Activated CD4-positive, alpha-beta T cell treated with anti-CD3 and anti-CD28 coated beads for 36 hours (primary cell): ENCODE measurements around the gene OAS1. TPM values are rescaled to one million over a fixed set of nuclear protein-coding genes. Genes with fewer than 3 reads are reported as not detected.
"Not testable (repeated sequence)": the region's sequence is repeated elsewhere in the genome, so short reads cannot be mapped to it uniquely, and the experiment has no call there.

Experiments used
- ATAC-seq: fragments of 200-7000 bp; cut with Tn5 transposase; one replicate; pipeline ENCODE4 v1.10.0; 2021; ENCODE audit warnings: mild to moderate bottlenecking, moderate library complexity
- CTCF ChIA-PET: fragments of 350-600 bp; sonication (Branson Sonifier 250); formaldehyde crosslinking; loops from one replicate; lab custom pipeline; 2021; ENCODE audit warnings: antibody characterized with exemption; lab: Charles Lee
- POLR2A ChIA-PET: fragments of 350-600 bp; sonication (Branson Sonifier 250); formaldehyde crosslinking; loops from one replicate; lab custom pipeline; 2021; ENCODE audit warnings: antibody characterized with exemption, inconsistent platforms; lab: Charles Lee
- DNase-seq: peaks from one replicate; pipeline ENCODE4 v3.0.0-alpha.2; 2020
- H3K27ac Mint-ChIP-seq: one replicate; pipeline ENCODE4 v1.8.0; 2021; ENCODE audit warnings: mixed read lengths
- H3K27me3 Mint-ChIP-seq: one replicate; pipeline ENCODE4 v1.8.0; 2021; ENCODE audit warnings: mixed read lengths
- H3K36me3 Mint-ChIP-seq: one replicate; pipeline ENCODE4 v1.8.0; 2021; ENCODE audit warnings: low read depth, mixed read lengths
- H3K4me1 Mint-ChIP-seq: one replicate; pipeline ENCODE4 v1.8.0; 2021; ENCODE audit warnings: mixed read lengths
- H3K4me3 Mint-ChIP-seq: one replicate; pipeline ENCODE4 v1.8.0; 2021; ENCODE audit warnings: mild to moderate bottlenecking, moderate library complexity, mixed read lengths
- H3K9me3 Mint-ChIP-seq: one replicate; pipeline ENCODE4 v1.8.0; 2021; ENCODE audit warnings: low read depth, mixed read lengths
- intact Hi-C, 2 experiments: fragments of 100-400 bp; cut with DNase I in 1 of 2; cut with micrococcal nuclease in 1 of 2; formaldehyde crosslinking; loops; one replicate each; pipeline versions ENCODE4 v1.14.2 to v1.15.1; 2022 to 2024; cut with DNase I, micrococcal nuclease
- total RNA-seq, 2 experiments: library from RNA; stranded (reverse); gene quantifications; one replicate each; pipeline ENCODE4 v1.2.3, GENCODE V29; 2021

Gene OAS1
- total RNA-seq, 2 experiments from 2014 or later, result 50.5 to 52.8 TPM

- no peaks in the 10 kb centered on the region for H3K9me3 Mint-ChIP-seq
- no peaks in the 10 kb centered on the region for H3K36me3 Mint-ChIP-seq
- CTCF ChIA-PET, result interaction anchor here (0.6 to 3.5 kb wide), 14 partner anchors 9 to 394 kb away, joined by 3 to 18 read pairs (median 6); partner anchors contain the start of genes OAS2 and OAS3
- intact Hi-C loops, result loop anchor here in 1 of 2 experiments (5.0 to 10.0 kb wide), 2 partner anchors 91 to 1064 kb away; partner anchors contain the start of gene RBM19
- H3K27me3 Mint-ChIP-seq, result no peaks in the 10 kb centered on the region
- H3K4me3 Mint-ChIP-seq, result no peak overlapping the region
- no peak overlapping the region for H3K27ac Mint-ChIP-seq
- DNase-seq (no peak), ATAC-seq (no peak)
- H3K4me1 Mint-ChIP-seq, result peaks cover 20% of the 10 kb centered on the region
- POLR2A ChIA-PET, result no interaction called here
These were observed 5.5 kb upstream of the OAS1 start for GRCh38 chr12:112901271-112901670.

GRCh38 chr12:112904571-112904970, 2.2 kb upstream of the OAS1 start:
- peaks cover 47% of the 10 kb centered on the region for H3K4me1 Mint-ChIP-seq
- ChIA-PET POLR2A (no interaction called here), CTCF (interaction anchor here (0.6 kb wide), 1 partner anchor 340 kb away, joined by 3 read pairs; no protein-coding TSS in a partner anchor)
- no peaks in the 10 kb centered on the region for H3K27me3 Mint-ChIP-seq
- no peaks in the 10 kb centered on the region for H3K9me3 Mint-ChIP-seq
- no peak for DNase-seq
- ATAC-seq, result no peak
- H3K4me3 Mint-ChIP-seq, result no peak overlapping the region
- H3K27ac Mint-ChIP-seq, result peak overlapping the region; percentile 48
- intact Hi-C loops, result loop anchor here in 1 of 2 experiments (5.0 to 10.0 kb wide), 2 partner anchors 88 to 1060 kb away; partner anchors contain the start of gene RBM19
- peaks cover 2% of the 10 kb centered on the region for H3K36me3 Mint-ChIP-seq

- intact Hi-C loops, result loop anchor here (2.0 to 10.0 kb wide), 5 partner anchors 31 to 1059 kb away; partner anchors contain the start of genes OAS2 (in 1 of the 2), OAS3 (in 1 of the 2) and RBM19 (in 1 of the 2)
- Mint-ChIP-seq H3K27me3 (no peaks in the 10 kb centered on the region), H3K36me3 (peaks cover 7% of the 10 kb centered on the region), H3K4me1 (peaks cover 54% of the 10 kb centered on the region), H3K27ac (peak overlapping the region; percentile 23), H3K9me3 (no peaks in the 10 kb centered on the region), H3K4me3 (no peak overlapping the region)
- ATAC-seq (no peak), DNase-seq (no peak)
- ChIA-PET CTCF (interaction anchor here (3.1 kb wide), 1 partner anchor 88 kb away, joined by 17 read pairs; no protein-coding TSS in a partner anchor), POLR2A (no interaction called here)
These were observed 1.2 kb upstream of the OAS1 start for GRCh38 chr12:112905451-112906089.

DNA sequence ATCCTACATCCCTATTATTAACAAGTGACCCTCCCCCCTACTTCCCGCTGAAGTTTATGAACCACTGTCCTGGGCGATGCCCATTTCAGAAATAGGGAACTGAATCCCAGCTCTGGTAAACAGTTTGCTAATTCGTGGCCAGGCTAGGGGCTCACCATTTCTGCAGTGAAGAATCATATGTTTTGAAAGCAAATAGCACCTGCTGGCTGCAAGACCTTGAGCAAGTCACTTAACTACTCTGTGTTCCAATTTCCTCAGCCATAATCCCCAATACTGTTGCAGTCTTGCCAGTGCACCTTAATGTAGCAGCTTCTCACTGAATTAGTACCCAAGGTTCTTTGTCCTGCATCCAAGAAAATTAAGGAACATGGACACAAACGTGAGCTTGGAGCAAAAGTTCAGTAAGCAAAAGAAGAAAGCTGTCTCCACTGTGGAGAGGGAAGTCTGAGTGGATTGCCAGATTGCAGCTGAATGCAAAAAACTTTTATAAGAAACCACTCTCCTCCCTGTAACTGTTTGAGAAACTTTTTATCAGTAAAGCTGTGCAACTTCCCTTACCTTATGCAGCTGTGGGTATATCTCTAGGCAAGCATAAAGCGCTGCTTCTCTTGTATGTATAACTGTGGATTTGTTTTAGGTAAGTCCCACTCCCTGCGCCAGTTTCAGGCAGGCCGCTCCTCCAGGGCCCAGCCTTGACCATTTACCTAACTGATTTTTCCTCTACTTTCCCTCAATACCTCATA, 824 bp downstream of the OAS1 start:
- intact Hi-C loops, result loop anchor here (1.0 to 10.0 kb wide), 6 partner anchors 29 to 1057 kb away; partner anchors contain the start of genes OAS2 (in 2 of the 2), OAS3 (in 1 of the 2) and RBM19 (in 1 of the 2)
- Mint-ChIP-seq H3K27ac (peak overlapping the region; percentile 95), H3K9me3 (peaks cover 2% of the 10 kb centered on the region), H3K27me3 (no peaks in the 10 kb centered on the region), H3K4me1 (peaks cover 52% of the 10 kb centered on the region), H3K36me3 (peaks cover 22% of the 10 kb centered on the region), H3K4me3 (peak overlapping the region; percentile 85)
- peak; percentile 33 for ATAC-seq
- no peak for DNase-seq
- CTCF ChIA-PET, result interaction anchor here (0.6 to 3.1 kb wide), 9 partner anchors 10 to 249 kb away, joined by 3 to 17 read pairs (median 4); partner anchors contain the start of gene OAS2
- POLR2A ChIA-PET, result interaction anchor here (0.5 to 1.3 kb wide), 3 partner anchors 13 to 73 kb away, joined by 3 to 11 read pairs (median 3); partner anchors contain the start of gene OAS2

DNA sequence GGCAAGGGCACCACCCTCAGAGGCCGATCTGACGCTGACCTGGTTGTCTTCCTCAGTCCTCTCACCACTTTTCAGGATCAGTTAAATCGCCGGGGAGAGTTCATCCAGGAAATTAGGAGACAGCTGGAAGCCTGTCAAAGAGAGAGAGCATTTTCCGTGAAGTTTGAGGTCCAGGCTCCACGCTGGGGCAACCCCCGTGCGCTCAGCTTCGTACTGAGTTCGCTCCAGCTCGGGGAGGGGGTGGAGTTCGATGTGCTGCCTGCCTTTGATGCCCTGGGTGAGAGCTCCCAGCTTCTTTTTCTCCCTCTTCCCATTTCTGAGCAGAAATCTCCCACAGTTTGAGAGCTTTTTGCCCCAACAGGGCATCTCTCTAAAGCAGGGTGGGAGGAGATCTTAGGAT, 1.8 kb downstream of the OAS1 start:
- ATAC-seq (no peak), DNase-seq (peak; percentile 50)
- CTCF ChIA-PET, result interaction anchor here (0.7 to 4.1 kb wide), 6 partner anchors 8 to 85 kb away, joined by 3 to 17 read pairs (median 4); no protein-coding TSS in a partner anchor
- Mint-ChIP-seq H3K9me3 (peaks cover 11% of the 10 kb centered on the region), H3K27me3 (no peaks in the 10 kb centered on the region), H3K4me1 (peaks cover 48% of the 10 kb centered on the region), H3K4me3 (peak overlapping the region; percentile 85), H3K36me3 (peaks cover 31% of the 10 kb centered on the region), H3K27ac (peak overlapping the region; percentile 95)
- POLR2A ChIA-PET, result no interaction called here
- intact Hi-C loops, result loop anchor here in 1 of 2 experiments (5.0 to 10.0 kb wide), 2 partner anchors 189 to 1056 kb away; partner anchors contain the start of gene RBM19

- POLR2A ChIA-PET, result no interaction called here
- peak overlapping the region; percentile 85 for H3K4me3 Mint-ChIP-seq
- no peaks in the 10 kb centered on the region for H3K27me3 Mint-ChIP-seq
- H3K27ac Mint-ChIP-seq, result no peak overlapping the region
- CTCF ChIA-PET, result interaction anchor here (4.1 kb wide), 1 partner anchor 9 kb away, joined by 15 read pairs; no protein-coding TSS in a partner anchor
- peaks cover 37% of the 10 kb centered on the region for H3K36me3 Mint-ChIP-seq
- H3K9me3 Mint-ChIP-seq, result peaks cover 17% of the 10 kb centered on the region
- intact Hi-C loops, result loop anchor here in 1 of 2 experiments (5.0 to 10.0 kb wide), 2 partner anchors 188 to 1055 kb away; partner anchors contain the start of gene RBM19
- DNase-seq, result no peak
- H3K4me1 Mint-ChIP-seq, result peaks cover 42% of the 10 kb centered on the region
- ATAC-seq, result no peak
These were observed 2.9 kb downstream of the OAS1 start for GRCh38 chr12:112909693-112910092.

GRCh38 chr12:112913038-112913688, 6.4 kb downstream of the OAS1 start:
- H3K9me3 Mint-ChIP-seq, result peaks cover 21% of the 10 kb centered on the region
- H3K27me3 Mint-ChIP-seq, result no peaks in the 10 kb centered on the region
- ChIA-PET CTCF (interaction anchor here (0.6 kb wide), 1 partner anchor 123 kb away, joined by 3 read pairs; no protein-coding TSS in a partner anchor), POLR2A (no interaction called here)
- intact Hi-C loops, result no loop called here
- peaks cover 52% of the 10 kb centered on the region for H3K36me3 Mint-ChIP-seq
- DNase-seq (no peak), ATAC-seq (no peak)
- no peak overlapping the region for H3K27ac Mint-ChIP-seq
- H3K4me1 Mint-ChIP-seq, result peaks cover 29% of the 10 kb centered on the region
- no peak overlapping the region for H3K4me3 Mint-ChIP-seq

- H3K27ac Mint-ChIP-seq, H3K4me3 Mint-ChIP-seq, H3K27me3 Mint-ChIP-seq, intact Hi-C loops, ATAC-seq, CTCF ChIA-PET, POLR2A ChIA-PET, DNase-seq: not testable (repeated sequence)
- H3K4me1 Mint-ChIP-seq, result peaks cover 22% of the 10 kb centered on the region
- peaks cover 59% of the 10 kb centered on the region for H3K36me3 Mint-ChIP-seq
- H3K9me3 Mint-ChIP-seq, result peaks cover 21% of the 10 kb centered on the region
These were observed 7.1 kb downstream of the OAS1 start for GRCh38 chr12:112913888-112914287.

DNA sequence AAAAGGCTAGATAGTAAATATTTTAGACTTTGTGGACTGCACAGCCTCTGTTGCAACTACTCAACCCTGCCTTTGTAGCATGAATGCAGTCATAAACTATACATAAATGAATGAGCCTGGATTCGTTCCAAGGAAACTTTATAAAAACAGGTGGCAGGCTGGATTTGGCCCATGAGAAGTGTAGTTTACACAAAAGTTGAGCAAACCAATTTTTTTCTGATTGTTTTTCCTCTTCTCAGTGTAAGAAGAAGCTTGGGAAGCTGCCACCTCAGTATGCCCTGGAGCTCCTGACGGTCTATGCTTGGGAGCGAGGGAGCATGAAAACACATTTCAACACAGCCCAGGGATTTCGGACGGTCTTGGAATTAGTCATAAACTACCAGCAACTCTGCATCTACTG, 9.5 kb downstream of the OAS1 start:
- ChIA-PET POLR2A (no interaction called here), CTCF (interaction anchor here (0.7 kb wide), 1 partner anchor 16 kb away, joined by 3 read pairs; no protein-coding TSS in a partner anchor)
- peaks cover 21% of the 10 kb centered on the region for H3K9me3 Mint-ChIP-seq
- DNase-seq (no peak), ATAC-seq (no peak)
- no peaks in the 10 kb centered on the region for H3K27me3 Mint-ChIP-seq
- intact Hi-C loops, result no loop called here
- peaks cover 4% of the 10 kb centered on the region for H3K4me1 Mint-ChIP-seq
- no peak overlapping the region for H3K27ac Mint-ChIP-seq
- no peak overlapping the region for H3K4me3 Mint-ChIP-seq
- peaks cover 59% of the 10 kb centered on the region for H3K36me3 Mint-ChIP-seq

GRCh38 chr12:112919121-112919520, 12.4 kb downstream of the OAS1 start:
- intact Hi-C loops, result no loop called here
- ATAC-seq (no peak), DNase-seq (no peak)
- POLR2A ChIA-PET, result no interaction called here
- H3K4me3 Mint-ChIP-seq, result no peak overlapping the region
- CTCF ChIA-PET, result interaction anchor here (1.3 kb wide), 1 partner anchor 74 kb away, joined by 4 read pairs; no protein-coding TSS in a partner anchor
- peaks cover 36% of the 10 kb centered on the region for H3K36me3 Mint-ChIP-seq
- no peaks in the 10 kb centered on the region for H3K27me3 Mint-ChIP-seq
- peaks cover 7% of the 10 kb centered on the region for H3K9me3 Mint-ChIP-seq
- peaks cover 4% of the 10 kb centered on the region for H3K4me1 Mint-ChIP-seq
- no peak overlapping the region for H3K27ac Mint-ChIP-seq
